HepG2 (cell line): Measurements from ENCODE around the gene NUP153. TPM values are rescaled to one million over a fixed set of nuclear protein-coding genes. Genes with fewer than 3 reads are reported as not detected.
A peak's percentile ranks its signal among the peaks of the same experiment; 100 is the strongest.

Source experiments
- AHR ChIP-seq: IDR thresholded peaks from 2 replicates; pipeline ENCODE4 v1.6.1; 2018; ENCODE audit warnings: missing genetic modification reagents, missing compliant biosample characterization
- AKAP8 ChIP-seq: sonication (generic); formaldehyde crosslinking; IDR thresholded peaks from 2 replicates; pipeline ENCODE4 v1.5.1; 2020; ENCODE audit warnings: mild to moderate bottlenecking, missing genetic modification reagents
- BATF2 ChIP-seq: sonication (generic); formaldehyde crosslinking; IDR thresholded peaks from 2 replicates; pipeline ENCODE4 v1.8.0; 2022; ENCODE audit warnings: mild to moderate bottlenecking, missing genetic modification reagents, moderate library complexity
- BRCA1 ChIP-seq: sonication (generic); formaldehyde crosslinking; IDR thresholded peaks from 2 replicates; pipeline ENCODE4 v1.4.0; 2020; ENCODE audit warnings: missing genetic modification reagents
- MLXIP ChIP-seq: sonication (generic); formaldehyde crosslinking; IDR thresholded peaks from 2 replicates; pipeline ENCODE4 v1.9.0; 2021; ENCODE audit warnings: missing genetic modification reagents, borderline replicate concordance
- NKX3-1 ChIP-seq: sonication (generic); formaldehyde crosslinking; IDR thresholded peaks from 2 replicates; pipeline ENCODE4 v1.5.0; 2020; ENCODE audit warnings: missing genetic modification reagents
- PHF20 ChIP-seq: sonication (generic); formaldehyde crosslinking; IDR thresholded peaks from 2 replicates; pipeline ENCODE4 v1.5.0; 2020; ENCODE audit warnings: mild to moderate bottlenecking, missing genetic modification reagents
- RBAK ChIP-seq: sonication (generic); formaldehyde crosslinking; IDR thresholded peaks from 2 replicates; pipeline ENCODE4 v1.5.1; 2020; ENCODE audit warnings: mild to moderate bottlenecking, missing genetic modification reagents
- SAP130 ChIP-seq: IDR thresholded peaks from 2 replicates; pipeline ENCODE4 v1.6.1; 2016; ENCODE audit warnings: low read depth
- STAG1 ChIP-seq: sonication (generic); formaldehyde crosslinking; IDR thresholded peaks from 2 replicates; pipeline ENCODE4 v1.4.0; 2020; ENCODE audit warnings: missing genetic modification reagents
- YY1 ChIP-seq: IDR thresholded peaks from 2 replicates; pipeline ENCODE4 v1.6.1; 2011; ENCODE audit warnings: low read length, low read depth, moderate library complexity, mild to moderate bottlenecking; ENCODE audit not compliant: insufficient read depth, insufficient replicate concordance
- ZBTB21 ChIP-seq: sonication (generic); formaldehyde crosslinking; IDR thresholded peaks from 2 replicates; pipeline ENCODE4 v1.4.0; 2020; ENCODE audit warnings: missing genetic modification reagents
- ZNF121 ChIP-seq: sonication (generic); formaldehyde crosslinking; IDR thresholded peaks from 2 replicates; pipeline ENCODE4 v1.5.0; 2020; ENCODE audit warnings: mild to moderate bottlenecking, missing genetic modification reagents
- ZNF232 ChIP-seq: sonication (generic); formaldehyde crosslinking; IDR thresholded peaks from 2 replicates; pipeline ENCODE4 v1.4.0; 2020; ENCODE audit warnings: missing genetic modification reagents, borderline replicate concordance
- ZNF256 ChIP-seq: sonication (generic); formaldehyde crosslinking; conservative IDR thresholded peaks from 2 replicates; pipeline ENCODE4 v1.4.0; 2020; ENCODE audit warnings: missing genetic modification reagents
- ZNF564 ChIP-seq: sonication (generic); formaldehyde crosslinking; IDR thresholded peaks from 2 replicates; pipeline ENCODE4 v1.8.1; 2023; ENCODE audit warnings: mild to moderate bottlenecking, missing genetic modification reagents
- ZNF770 ChIP-seq: sonication (generic); formaldehyde crosslinking; IDR thresholded peaks from 2 replicates; pipeline ENCODE4 v1.5.0; 2020; ENCODE audit warnings: mild to moderate bottlenecking, missing genetic modification reagents
- polyA plus RNA-seq, 8 experiments: library from polyadenylated mRNA; depleted of rRNA in 3 of 8; stranded (reverse) in 7 of 8; unstranded in 1 of 8; fragments of >200 nt; fragmentation: Illumina TruSeq in 4 of 8; extraction: Trizol in 4 of 8; gene quantifications; 2 replicates each; pipeline versions ENCODE4 v1.2.1 to v1.2.3, GENCODE V29; 2011 to 2016; ENCODE audit warnings: low read depth in 4 of 8, missing spikeins in 1 of 8, mixed read lengths in 1 of 8; ENCODE audit not compliant: insufficient read depth in 1 of 8
- total RNA-seq, 5 experiments: library from RNA; depleted of rRNA; stranded (reverse); fragments of >200 nt; fragmentation: Illumina TruSeq; extraction: Trizol; gene quantifications; 2 replicates each; pipeline ENCODE4 v1.2.3, GENCODE V29; 2016; ENCODE audit warnings: low read depth in 1 of 5
- TF ChIP-seq, protein P1 (sequence below): sonication (generic); formaldehyde crosslinking; IDR thresholded peaks from 2 replicates; pipeline ENCODE4 v1.4.0; 2020; ENCODE audit warnings: missing genetic modification reagents, borderline replicate concordance

NUP153 gene
- total and polyA plus RNA-seq, 2 of the 13 experiments (the other 11 are each of a cell fraction or from before 2014, with no cell fraction given): 29.8 to 55.2 TPM

- TF ChIP-seq SAP130 (CRISPR knock-in tag) (peak; percentile 98), YY1 (peak; percentile 84), RBAK (CRISPR knock-in tag) (0 out of 2 replicates have a peak, but pooled peaks have one; percentile 18), BATF2 (CRISPR knock-in tag) (no peak), ZBTB21 (CRISPR knock-in tag) (peak; percentile 94), ZNF256 (CRISPR knock-in tag) (peak; percentile 70; the same call in 1 of the 2 replicates), BRCA1 (peak; percentile 97), PHF20 (CRISPR knock-in tag) (peak; percentile 97), ZNF232 (peak; percentile 86), MLXIP (CRISPR knock-in tag) (no peak; the same call in 1 of the 2 replicates), ZNF564 (CRISPR knock-in tag) (0 out of 2 replicates have a peak, but pooled peaks have one; percentile 81), NKX3-1 (CRISPR knock-in tag) (0 out of 2 replicates have a peak, but pooled peaks have one; percentile 68), AKAP8 (no peak; the same call in 1 of the 2 replicates), ZNF121 (CRISPR knock-in tag) (0 out of 2 replicates have a peak, but pooled peaks have one; percentile 10), ZNF770 (CRISPR knock-in tag) (peak; percentile 88), AHR (peak; percentile 97), STAG1 (CRISPR knock-in tag) (peak; percentile 3; the same call in 1 of the 2 replicates)
- TF ChIP-seq, protein P1, sequence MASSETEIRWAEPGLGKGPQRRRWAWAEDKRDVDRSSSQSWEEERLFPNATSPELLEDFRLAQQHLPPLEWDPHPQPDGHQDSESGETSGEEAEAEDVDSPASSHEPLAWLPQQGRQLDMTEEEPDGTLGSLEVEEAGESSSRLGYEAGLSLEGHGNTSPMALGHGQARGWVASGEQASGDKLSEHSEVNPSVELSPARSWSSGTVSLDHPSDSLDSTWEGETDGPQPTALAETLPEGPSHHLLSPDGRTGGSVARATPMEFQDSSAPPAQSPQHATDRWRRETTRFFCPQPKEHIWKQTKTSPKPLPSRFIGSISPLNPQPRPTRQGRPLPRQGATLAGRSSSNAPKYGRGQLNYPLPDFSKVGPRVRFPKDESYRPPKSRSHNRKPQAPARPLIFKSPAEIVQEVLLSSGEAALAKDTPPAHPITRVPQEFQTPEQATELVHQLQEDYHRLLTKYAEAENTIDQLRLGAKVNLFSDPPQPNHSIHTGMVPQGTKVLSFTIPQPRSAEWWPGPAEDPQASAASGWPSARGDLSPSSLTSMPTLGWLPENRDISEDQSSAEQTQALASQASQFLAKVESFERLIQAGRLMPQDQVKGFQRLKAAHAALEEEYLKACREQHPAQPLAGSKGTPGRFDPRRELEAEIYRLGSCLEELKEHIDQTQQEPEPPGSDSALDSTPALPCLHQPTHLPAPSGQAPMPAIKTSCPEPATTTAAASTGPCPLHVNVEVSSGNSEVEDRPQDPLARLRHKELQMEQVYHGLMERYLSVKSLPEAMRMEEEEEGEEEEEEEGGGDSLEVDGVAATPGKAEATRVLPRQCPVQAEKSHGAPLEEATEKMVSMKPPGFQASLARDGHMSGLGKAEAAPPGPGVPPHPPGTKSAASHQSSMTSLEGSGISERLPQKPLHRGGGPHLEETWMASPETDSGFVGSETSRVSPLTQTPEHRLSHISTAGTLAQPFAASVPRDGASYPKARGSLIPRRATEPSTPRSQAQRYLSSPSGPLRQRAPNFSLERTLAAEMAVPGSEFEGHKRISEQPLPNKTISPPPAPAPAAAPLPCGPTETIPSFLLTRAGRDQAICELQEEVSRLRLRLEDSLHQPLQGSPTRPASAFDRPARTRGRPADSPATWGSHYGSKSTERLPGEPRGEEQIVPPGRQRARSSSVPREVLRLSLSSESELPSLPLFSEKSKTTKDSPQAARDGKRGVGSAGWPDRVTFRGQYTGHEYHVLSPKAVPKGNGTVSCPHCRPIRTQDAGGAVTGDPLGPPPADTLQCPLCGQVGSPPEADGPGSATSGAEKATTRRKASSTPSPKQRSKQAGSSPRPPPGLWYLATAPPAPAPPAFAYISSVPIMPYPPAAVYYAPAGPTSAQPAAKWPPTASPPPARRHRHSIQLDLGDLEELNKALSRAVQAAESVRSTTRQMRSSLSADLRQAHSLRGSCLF (CRISPR knock-in tag): no peak
Observed at GRCh38 chr6:17706580-17707370, at the start of gene NUP153 (continued).
